ENCODE results near the gene OR10G6. TPM values are rescaled to one million over a fixed set of nuclear protein-coding genes. Genes with fewer than 3 reads are reported as not detected.

The OR10G6 gene, protein sequence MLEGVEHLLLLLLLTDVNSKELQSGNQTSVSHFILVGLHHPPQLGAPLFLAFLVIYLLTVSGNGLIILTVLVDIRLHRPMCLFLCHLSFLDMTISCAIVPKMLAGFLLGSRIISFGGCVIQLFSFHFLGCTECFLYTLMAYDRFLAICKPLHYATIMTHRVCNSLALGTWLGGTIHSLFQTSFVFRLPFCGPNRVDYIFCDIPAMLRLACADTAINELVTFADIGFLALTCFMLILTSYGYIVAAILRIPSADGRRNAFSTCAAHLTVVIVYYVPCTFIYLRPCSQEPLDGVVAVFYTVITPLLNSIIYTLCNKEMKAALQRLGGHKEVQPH
- total RNA-seq, result not detected
- long read RNA-seq, result 0 reads

DNA sequence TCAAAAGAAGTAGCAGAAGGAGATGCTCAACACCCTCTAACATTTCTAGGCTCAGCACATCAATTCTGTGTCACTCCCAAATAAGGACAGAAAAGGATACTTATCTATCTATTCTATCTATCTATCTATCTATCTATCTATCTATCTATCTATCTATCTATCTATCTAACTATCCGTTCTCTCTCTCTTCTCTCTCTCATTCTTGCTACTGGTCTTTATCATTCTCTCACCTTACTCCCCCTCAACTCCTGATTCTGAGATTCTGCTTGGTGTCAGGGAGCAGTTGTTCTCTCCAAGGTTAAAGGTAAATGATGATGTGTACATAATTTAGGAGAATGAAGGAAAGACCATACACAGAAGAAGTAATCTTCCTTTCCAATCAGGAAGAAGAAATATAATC lies at the start of gene OR10G6:
TSS of gene OR10G6 (minus strand) at position 43 of the 400 bp plus-strand sequence. CDS start at position 43, 0 bp downstream.
- intact Hi-C loops (cut with DNase I), result no loop called here
- Histone ChIP-seq H3K27ac (no peak within 1 kb of the TSS), H3K9me3 (no peaks in the 10 kb centered on the region), H3K4me3 (no peak within 1 kb of the TSS), H3K4me1 (no peaks in the 10 kb centered on the region), H3K27me3 (no peaks in the 10 kb centered on the region), H3K36me3 (no peaks in the 10 kb centered on the region)
- DNase-seq, result no peak
- TF ChIP-seq, protein P1, sequence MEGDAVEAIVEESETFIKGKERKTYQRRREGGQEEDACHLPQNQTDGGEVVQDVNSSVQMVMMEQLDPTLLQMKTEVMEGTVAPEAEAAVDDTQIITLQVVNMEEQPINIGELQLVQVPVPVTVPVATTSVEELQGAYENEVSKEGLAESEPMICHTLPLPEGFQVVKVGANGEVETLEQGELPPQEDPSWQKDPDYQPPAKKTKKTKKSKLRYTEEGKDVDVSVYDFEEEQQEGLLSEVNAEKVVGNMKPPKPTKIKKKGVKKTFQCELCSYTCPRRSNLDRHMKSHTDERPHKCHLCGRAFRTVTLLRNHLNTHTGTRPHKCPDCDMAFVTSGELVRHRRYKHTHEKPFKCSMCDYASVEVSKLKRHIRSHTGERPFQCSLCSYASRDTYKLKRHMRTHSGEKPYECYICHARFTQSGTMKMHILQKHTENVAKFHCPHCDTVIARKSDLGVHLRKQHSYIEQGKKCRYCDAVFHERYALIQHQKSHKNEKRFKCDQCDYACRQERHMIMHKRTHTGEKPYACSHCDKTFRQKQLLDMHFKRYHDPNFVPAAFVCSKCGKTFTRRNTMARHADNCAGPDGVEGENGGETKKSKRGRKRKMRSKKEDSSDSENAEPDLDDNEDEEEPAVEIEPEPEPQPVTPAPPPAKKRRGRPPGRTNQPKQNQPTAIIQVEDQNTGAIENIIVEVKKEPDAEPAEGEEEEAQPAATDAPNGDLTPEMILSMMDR (IDR thresholded peaks at IDR 0.05), result no peak
- no peak for ATAC-seq

DNA sequence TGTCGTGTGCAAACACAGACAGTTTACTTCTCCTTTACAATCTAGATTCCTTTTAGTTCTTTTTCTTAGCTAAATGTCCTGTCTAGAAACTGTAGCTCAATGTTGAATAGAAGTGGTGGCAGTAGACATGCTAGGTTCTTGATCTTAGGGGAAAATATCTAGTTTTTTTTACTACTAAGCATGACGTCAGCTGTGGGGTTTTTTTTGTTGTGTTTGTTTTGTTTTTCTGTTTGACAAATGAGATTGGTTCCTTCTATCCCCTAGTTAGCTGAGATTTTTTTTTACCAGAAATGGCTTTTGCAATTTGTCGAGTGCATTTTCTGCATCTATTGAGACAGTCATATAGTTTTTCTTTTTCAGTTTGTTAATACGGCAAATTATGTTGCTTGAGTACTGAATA lies 48.5 kb upstream of the OR10G6 start:
- H3K4me1 ChIP-seq, result no peaks in the 10 kb centered on the region
- intact Hi-C loops (cut with DNase I), result no loop called here
- no peaks in the 10 kb centered on the region for H3K9me3 ChIP-seq
- no peak overlapping the region for H3K4me3 ChIP-seq
- DNase-seq, result no peak
- H3K36me3 ChIP-seq, result no peaks in the 10 kb centered on the region
- TF ChIP-seq, protein P1 (IDR thresholded peaks at IDR 0.05), result no peak
- no peaks in the 10 kb centered on the region for H3K27me3 ChIP-seq
- no peak for ATAC-seq
- H3K27ac ChIP-seq, result no peak overlapping the region

GRCh38 chr11:124041254-124041653 lies 46.3 kb upstream of the OR10G6 start, which contains the start of gene OR10G7:
OR10G7 (minus strand) TSS chr11:124041325; CDS start chr11:124039001, 2,324 bp downstream.
- Histone ChIP-seq H3K4me3 (no peak within 1 kb of the TSS), H3K9me3 (no peaks in the 10 kb centered on the region), H3K27me3 (no peaks in the 10 kb centered on the region), H3K4me1 (no peaks in the 10 kb centered on the region), H3K36me3 (no peaks in the 10 kb centered on the region), H3K27ac (no peak within 1 kb of the TSS)
- intact Hi-C loops (cut with DNase I), result no loop called here
- DNase-seq (no peak), ATAC-seq (no peak)
- TF ChIP-seq, protein P1 (IDR thresholded peaks at IDR 0.05), result no peak

- intact Hi-C loops (cut with DNase I), result no loop called here
- H3K27me3 ChIP-seq, result no peaks in the 10 kb centered on the region
- H3K9me3 ChIP-seq, result no peaks in the 10 kb centered on the region
- TF ChIP-seq, protein P1 (IDR thresholded peaks at IDR 0.05), result no peak
- no peaks in the 10 kb centered on the region for H3K36me3 ChIP-seq
- H3K4me3 ChIP-seq, result no peak overlapping the region
- DNase-seq (no peak), ATAC-seq (no peak)
- no peak overlapping the region for H3K27ac ChIP-seq
- no peaks in the 10 kb centered on the region for H3K4me1 ChIP-seq
Observed at GRCh38 chr11:124039557-124039956, 44.6 kb upstream of the OR10G6 start.

DNA sequence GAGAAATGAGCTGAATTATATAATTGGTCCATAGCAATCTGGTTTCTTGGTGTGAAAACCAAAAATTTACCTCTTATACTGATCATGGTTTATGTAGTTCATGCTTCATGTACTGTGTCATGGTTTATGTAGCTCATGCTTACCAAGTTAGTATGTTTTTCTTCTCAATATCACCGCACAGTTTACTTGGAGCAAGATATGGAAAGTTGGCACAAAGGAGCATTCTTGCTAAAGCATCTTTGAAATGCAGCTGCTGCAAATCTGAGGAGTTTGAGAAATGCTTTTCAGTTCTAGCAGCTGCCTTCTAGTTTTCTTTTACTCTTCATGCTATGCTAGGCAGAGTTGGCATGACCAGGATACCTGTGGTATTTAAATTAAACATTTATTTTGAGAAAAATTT lies 41.7 kb upstream of the OR10G6 start:
- intact Hi-C loops (cut with DNase I), result no loop called here
- no peak overlapping the region for H3K27ac ChIP-seq
- no peak for ATAC-seq
- H3K4me1 ChIP-seq, result no peaks in the 10 kb centered on the region
- TF ChIP-seq, protein P1 (IDR thresholded peaks at IDR 0.05), result no peak
- H3K36me3 ChIP-seq, result no peaks in the 10 kb centered on the region
- no peak overlapping the region for H3K4me3 ChIP-seq
- H3K9me3 ChIP-seq, result no peaks in the 10 kb centered on the region
- no peak for DNase-seq
- no peaks in the 10 kb centered on the region for H3K27me3 ChIP-seq
